Tibial artery (tissue), 4 donors: Measurements from ENCODE around the gene EPHB1.

ENCODE experiments used
- DNase-seq, 2 donors: peaks; one replicate each; pipeline ENCODE4 v3.0.0-alpha.2; 2019
- H3K27ac ChIP-seq, 2 donors: fragments of 200-600 bp; sonication (generic) in 1 of 2; 1 replicate in 1 of 2; 2 replicates in 1 of 2; pipeline ENCODE4 v1.5.1; 2018 to 2019; ENCODE audit warnings: mild to moderate bottlenecking in 1 of 2
- H3K27me3 ChIP-seq, 2 donors: fragments of 200-600 bp; sonication (generic) in 1 of 2; one replicate each; pipeline versions ENCODE4 v1.5.1 to v1.6.0; 2016 to 2019
- H3K36me3 ChIP-seq, 3 donors: fragments of 200-600 bp; sonication (generic) in 2 of 3; one replicate each; pipeline ENCODE4 v1.5.1; 2016 to 2019; ENCODE audit warnings: mild to moderate bottlenecking in 2 of 3
- H3K4me1 ChIP-seq, 4 donors: fragments of 200-600 bp; sonication (generic) in 2 of 4; 1 replicate in 3 of 4; 2 replicates in 1 of 4; pipeline ENCODE4 v1.5.1; 2016 to 2019
- H3K4me3 ChIP-seq, 2 donors: fragments of 200-600 bp; sonication (generic) in 1 of 2; 1 replicate in 1 of 2; 2 replicates in 1 of 2; pipeline ENCODE4 v1.5.1; 2018 to 2019; ENCODE audit warnings: mild to moderate bottlenecking in 2 of 2
- H3K9me3 ChIP-seq, 3 donors: fragments of 200-600 bp; sonication (generic) in 1 of 3; one replicate each; pipeline ENCODE4 v1.5.1; 2016 to 2019
- intact Hi-C: fragments of 100-400 bp; cut with DNase I; formaldehyde crosslinking; loops from one replicate; pipeline ENCODE4 v1.15.0; 2023; ENCODE audit warnings: low total_unique reads
- TF ChIP-seq, protein P1 (sequence below), 2 experiments: fragments of 200-600 bp in 1 of 2; fragments of 450-650 bp in 1 of 2; IDR thresholded peaks; one replicate each; pipeline ENCODE4 v1.5.1; 2017 to 2019; ENCODE audit warnings: antibody characterized with exemption in 2 of 2, mild to moderate bottlenecking in 1 of 2, moderate library complexity in 1 of 2

Gene EPHB1

DNA sequence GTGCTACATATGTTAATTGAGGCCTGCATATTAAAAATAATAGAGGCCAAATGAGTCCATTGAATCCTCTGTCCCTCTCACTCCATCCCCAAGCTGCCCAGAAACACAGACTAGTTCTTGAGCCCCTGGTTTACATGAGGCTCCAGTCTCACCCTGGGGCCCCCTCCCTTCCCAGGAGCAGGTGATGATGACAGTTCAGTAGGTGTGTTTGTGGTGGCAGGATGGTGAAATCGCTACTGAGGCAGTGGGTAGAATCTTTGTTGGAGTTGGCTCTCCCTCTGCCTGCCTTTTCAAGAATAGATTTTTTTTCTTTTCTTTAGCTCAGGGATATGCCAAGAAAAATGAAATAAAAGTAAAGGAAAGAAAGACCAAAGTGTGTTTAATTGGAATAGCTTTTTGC is 288.7 kb downstream of the EPHB1 start:
- Histone ChIP-seq H3K27me3 (no peaks in the 10 kb centered on the region), H3K4me1 (no peaks in the 10 kb centered on the region), H3K27ac (no peak overlapping the region), H3K9me3 (no peaks in the 10 kb centered on the region), H3K36me3 (no peaks in the 10 kb centered on the region), H3K4me3 (no peak overlapping the region)
- DNase-seq = no peak
- intact Hi-C loops = no loop called here
- TF ChIP-seq, protein P1, sequence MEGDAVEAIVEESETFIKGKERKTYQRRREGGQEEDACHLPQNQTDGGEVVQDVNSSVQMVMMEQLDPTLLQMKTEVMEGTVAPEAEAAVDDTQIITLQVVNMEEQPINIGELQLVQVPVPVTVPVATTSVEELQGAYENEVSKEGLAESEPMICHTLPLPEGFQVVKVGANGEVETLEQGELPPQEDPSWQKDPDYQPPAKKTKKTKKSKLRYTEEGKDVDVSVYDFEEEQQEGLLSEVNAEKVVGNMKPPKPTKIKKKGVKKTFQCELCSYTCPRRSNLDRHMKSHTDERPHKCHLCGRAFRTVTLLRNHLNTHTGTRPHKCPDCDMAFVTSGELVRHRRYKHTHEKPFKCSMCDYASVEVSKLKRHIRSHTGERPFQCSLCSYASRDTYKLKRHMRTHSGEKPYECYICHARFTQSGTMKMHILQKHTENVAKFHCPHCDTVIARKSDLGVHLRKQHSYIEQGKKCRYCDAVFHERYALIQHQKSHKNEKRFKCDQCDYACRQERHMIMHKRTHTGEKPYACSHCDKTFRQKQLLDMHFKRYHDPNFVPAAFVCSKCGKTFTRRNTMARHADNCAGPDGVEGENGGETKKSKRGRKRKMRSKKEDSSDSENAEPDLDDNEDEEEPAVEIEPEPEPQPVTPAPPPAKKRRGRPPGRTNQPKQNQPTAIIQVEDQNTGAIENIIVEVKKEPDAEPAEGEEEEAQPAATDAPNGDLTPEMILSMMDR (IDR thresholded peaks at IDR 0.05) = no peak

DNA sequence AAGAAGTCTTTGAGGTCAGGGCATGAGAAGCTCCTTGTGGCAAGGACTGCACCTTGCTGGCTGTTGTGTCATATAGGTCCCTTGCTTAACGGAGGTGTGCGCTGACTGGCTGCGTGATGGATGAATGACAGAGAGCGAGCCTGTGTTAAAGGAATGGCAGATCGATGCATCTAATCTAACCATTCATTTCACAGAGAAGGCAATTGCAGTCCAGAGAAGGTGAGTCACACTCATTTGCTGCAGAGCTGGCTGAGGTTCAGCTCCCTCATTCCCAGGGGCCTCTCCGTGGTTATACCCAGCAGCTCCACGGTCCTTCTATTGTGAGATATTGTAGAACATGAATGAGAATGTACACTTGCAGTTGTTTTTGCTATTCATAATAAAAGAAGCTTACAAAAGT is 289.3 kb downstream of the EPHB1 start:
- intact Hi-C loops = no loop called here
- Histone ChIP-seq H3K4me1 (no peaks in the 10 kb centered on the region), H3K27ac (no peak overlapping the region), H3K27me3 (no peaks in the 10 kb centered on the region), H3K4me3 (no peak overlapping the region), H3K9me3 (no peaks in the 10 kb centered on the region), H3K36me3 (no peaks in the 10 kb centered on the region)
- no peak for DNase-seq
- TF ChIP-seq, protein P1 (IDR thresholded peaks at IDR 0.05) = no peak

DNA sequence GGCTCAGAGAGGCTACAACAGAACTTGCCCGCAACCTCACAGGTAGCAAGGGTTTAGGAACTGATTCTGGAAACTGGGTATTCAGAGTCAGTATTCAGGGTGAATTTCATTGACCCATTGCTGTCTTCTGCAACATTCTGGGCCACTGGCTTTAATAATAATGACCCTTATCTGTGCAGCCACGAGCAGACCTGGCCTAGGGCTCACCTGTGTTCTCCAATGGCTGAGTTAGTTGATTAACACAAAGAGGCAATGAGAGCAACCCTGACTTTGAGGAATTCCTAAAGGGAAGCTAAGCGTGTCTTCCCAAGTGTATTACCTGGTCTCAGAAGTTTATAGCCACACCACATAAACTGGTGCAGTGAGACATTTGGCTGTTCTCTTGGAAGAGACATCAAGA is 289.9 kb downstream of the EPHB1 start:
- H3K4me3 ChIP-seq = no peak overlapping the region
- no peaks in the 10 kb centered on the region for H3K27me3 ChIP-seq
- H3K27ac ChIP-seq = no peak overlapping the region
- H3K9me3 ChIP-seq = no peaks in the 10 kb centered on the region
- intact Hi-C loops = no loop called here
- TF ChIP-seq, protein P1 (IDR thresholded peaks at IDR 0.05) = no peak
- no peaks in the 10 kb centered on the region for H3K36me3 ChIP-seq
- no peak for DNase-seq
- H3K4me1 ChIP-seq = no peaks in the 10 kb centered on the region

DNA sequence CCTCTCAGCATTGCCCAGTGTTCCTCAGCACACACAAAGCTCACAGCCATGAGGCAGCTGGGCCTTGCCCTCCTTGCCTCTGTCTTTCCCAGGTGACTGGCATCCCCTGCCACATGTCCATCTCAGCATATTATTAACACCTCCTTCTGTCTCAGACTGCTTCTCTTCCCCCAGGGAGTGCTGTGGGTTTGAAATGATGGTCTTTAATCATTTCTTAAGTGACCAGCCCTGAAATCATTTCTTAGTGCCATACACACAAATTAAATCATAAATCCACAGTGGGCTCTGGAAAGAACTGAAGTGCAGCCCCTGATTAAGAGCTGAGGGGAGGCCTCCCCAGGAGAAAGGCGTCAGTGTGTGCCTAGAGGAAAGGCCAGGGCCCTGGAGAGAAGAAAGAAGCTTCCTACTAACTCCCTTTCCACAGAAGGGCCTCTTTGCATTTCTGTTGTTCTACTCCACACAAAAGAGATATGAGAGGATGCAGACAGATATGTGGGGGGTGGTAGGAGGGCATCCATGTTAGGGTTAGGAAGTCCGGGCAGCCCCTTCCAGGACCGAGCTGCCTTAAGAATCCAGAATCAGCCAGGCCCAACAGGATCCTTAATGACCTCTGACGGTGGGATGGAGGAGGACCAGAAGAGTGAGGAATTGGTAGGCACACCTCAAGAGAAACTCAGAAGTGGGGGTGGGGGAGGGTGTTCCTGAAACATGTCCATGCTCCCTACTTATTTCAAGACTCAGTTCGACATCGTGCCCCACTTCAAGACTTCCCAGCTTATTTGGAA is 290.8 kb downstream of the EPHB1 start:
- TF ChIP-seq, protein P1 (IDR thresholded peaks at IDR 0.05) = no peak
- no peak for DNase-seq
- intact Hi-C loops = no loop called here
- H3K27me3 ChIP-seq = no peaks in the 10 kb centered on the region
- no peaks in the 10 kb centered on the region for H3K4me1 ChIP-seq
- no peaks in the 10 kb centered on the region for H3K9me3 ChIP-seq
- H3K36me3 ChIP-seq = no peaks in the 10 kb centered on the region
- H3K4me3 ChIP-seq = no peak overlapping the region
- H3K27ac ChIP-seq = no peak overlapping the region

DNA sequence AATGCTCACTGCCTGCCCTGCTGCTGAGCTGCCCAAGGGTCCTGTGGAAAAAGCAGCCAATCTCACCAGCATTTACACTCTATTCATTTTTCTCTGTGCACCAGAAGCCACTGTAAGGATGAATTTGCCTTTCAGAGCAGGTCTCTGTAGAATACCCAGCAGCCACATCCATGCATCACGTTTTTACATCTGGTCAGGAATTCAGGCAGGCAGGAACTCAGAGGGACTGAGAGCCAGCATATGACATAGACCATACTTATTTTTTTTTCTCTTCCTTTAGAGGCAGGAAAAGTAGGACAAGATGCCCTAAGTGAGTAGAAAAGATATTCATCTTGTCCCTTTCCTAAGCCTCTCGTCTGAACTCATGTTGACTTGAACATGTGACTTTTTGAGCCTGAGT is 292.7 kb downstream of the EPHB1 start:
- Histone ChIP-seq H3K4me1 (no peaks in the 10 kb centered on the region), H3K27ac (no peak overlapping the region), H3K27me3 (no peaks in the 10 kb centered on the region), H3K36me3 (no peaks in the 10 kb centered on the region), H3K4me3 (no peak overlapping the region), H3K9me3 (no peaks in the 10 kb centered on the region)
- intact Hi-C loops = no loop called here
- DNase-seq = no peak
- TF ChIP-seq, protein P1 (IDR thresholded peaks at IDR 0.05) = no peak
